Liver (tissue), 9 donors: ENCODE results near the gene DERA. TPM values are rescaled to one million over a fixed set of nuclear protein-coding genes. Genes with fewer than 3 reads are reported as not detected.

Experiments
- DNase-seq: peaks from one replicate; pipeline ENCODE4 v3.0.0-alpha.2; 2017; ENCODE audit warnings: low spot score
- H3K27ac ChIP-seq, 2 donors: one replicate each; pipeline ENCODE4 v1.7.0; 2013; ENCODE audit warnings: inconsistent platforms in 2 of 2, low read length in 2 of 2, control low read depth in 1 of 2, low read depth in 1 of 2, mild to moderate bottlenecking in 1 of 2
- H3K27me3 ChIP-seq, 4 donors: one replicate each; pipeline versions ENCODE4 v1.6.1 to v1.7.0; 2013; ENCODE audit warnings: low read length in 3 of 4, inconsistent platforms in 1 of 4, mild to moderate bottlenecking in 1 of 4, moderate library complexity in 1 of 4; ENCODE audit not compliant: control insufficient read depth in 4 of 4, insufficient read depth in 4 of 4
- H3K36me3 ChIP-seq, 4 donors: one replicate each; pipeline versions ENCODE4 v1.6.1 to v1.7.0; 2013; ENCODE audit warnings: low read length in 3 of 4, mild to moderate bottlenecking in 3 of 4, low read depth in 1 of 4, moderate library complexity in 1 of 4; ENCODE audit not compliant: control insufficient read depth in 4 of 4, insufficient read depth in 3 of 4
- H3K4me1 ChIP-seq, 4 donors: one replicate each; pipeline versions ENCODE4 v1.6.1 to v1.7.0; 2013; ENCODE audit warnings: low read length in 3 of 4, mild to moderate bottlenecking in 3 of 4, moderate library complexity in 1 of 4; ENCODE audit not compliant: control insufficient read depth in 4 of 4, insufficient read depth in 4 of 4
- H3K4me3 ChIP-seq, 3 donors: one replicate each; pipeline versions ENCODE4 v1.6.1 to v1.7.0; 2013; ENCODE audit warnings: low read length in 3 of 3, control low read depth in 1 of 3, low read depth in 1 of 3, mild to moderate bottlenecking in 1 of 3
- H3K9ac ChIP-seq, 2 donors: one replicate each; pipeline ENCODE4 v1.7.0; 2013; ENCODE audit warnings: low read length in 2 of 2, mild to moderate bottlenecking in 2 of 2, moderate library complexity in 2 of 2, control low read depth in 1 of 2, low read depth in 1 of 2
- H3K9me3 ChIP-seq, 4 donors: one replicate each; pipeline versions ENCODE4 v1.6.1 to v1.7.0; 2013; ENCODE audit warnings: low read length in 3 of 4; ENCODE audit not compliant: control insufficient read depth in 4 of 4
- EGR1 ChIP-seq, 2 donors: IDR thresholded peaks; 2 replicates each; pipeline ENCODE4 v1.6.1; 2016 to 2018; ENCODE audit warnings: antibody characterized with exemption in 2 of 2, low read depth in 2 of 2
- FOXA1 ChIP-seq: IDR thresholded peaks from 2 replicates; pipeline ENCODE4 v1.6.1; 2016; ENCODE audit warnings: antibody characterized with exemption
- FOXA2 ChIP-seq: IDR thresholded peaks from 2 replicates; pipeline ENCODE4 v1.6.1; 2016; ENCODE audit warnings: antibody characterized with exemption
- GABPA ChIP-seq, 2 donors: IDR thresholded peaks in 1 of 2; conservative IDR thresholded peaks in 1 of 2; 2 replicates each; pipeline ENCODE4 v1.6.1; 2016; ENCODE audit warnings: antibody characterized with exemption in 2 of 2, mild to moderate bottlenecking in 1 of 2, moderate library complexity in 1 of 2
- HNF4A ChIP-seq, 2 donors: conservative IDR thresholded peaks; 2 replicates each; pipeline ENCODE4 v1.6.1; 2016; ENCODE audit warnings: antibody characterized with exemption in 2 of 2, mild to moderate bottlenecking in 2 of 2
- HNF4G ChIP-seq: IDR thresholded peaks from 2 replicates; pipeline ENCODE4 v1.6.1; 2016; ENCODE audit warnings: antibody characterized with exemption
- JUND ChIP-seq, 2 donors: IDR thresholded peaks; 2 replicates each; pipeline ENCODE4 v1.6.1; 2016; ENCODE audit warnings: antibody characterized with exemption in 2 of 2
- NR2F2 ChIP-seq: IDR thresholded peaks from 2 replicates; pipeline ENCODE4 v1.6.1; 2016; ENCODE audit warnings: antibody characterized with exemption
- RAD21 ChIP-seq, 2 donors: IDR thresholded peaks; 2 replicates each; pipeline ENCODE4 v1.6.1; 2016; ENCODE audit warnings: antibody characterized with exemption in 2 of 2, mild to moderate bottlenecking in 2 of 2
- RXRA ChIP-seq, 2 donors: IDR thresholded peaks; 2 replicates each; pipeline ENCODE4 v1.6.1; 2017 to 2018; ENCODE audit warnings: antibody characterized with exemption in 2 of 2, mild to moderate bottlenecking in 1 of 2
- SP1 ChIP-seq: IDR thresholded peaks from 2 replicates; pipeline ENCODE4 v1.6.1; 2018; ENCODE audit warnings: antibody characterized with exemption, mild to moderate bottlenecking
- TAF1 ChIP-seq: conservative IDR thresholded peaks from 2 replicates; pipeline ENCODE4 v1.6.1; 2016; ENCODE audit warnings: antibody characterized with exemption, mild to moderate bottlenecking
- YY1 ChIP-seq: IDR thresholded peaks from 2 replicates; pipeline ENCODE4 v1.6.1; 2016; ENCODE audit warnings: antibody characterized with exemption, mild to moderate bottlenecking
- polyA plus RNA-seq, 2 donors: library from polyadenylated mRNA; stranded (reverse) in 1 of 2; unstranded in 1 of 2; fragments of 200-250 nt in 1 of 2; fragments of >200 nt in 1 of 2; fragmentation: Nextera tagmentation in 1 of 2; extraction: Ambion mirVana in 1 of 2; gene quantifications; one replicate each; pipeline versions ENCODE4 v1.2.1 to v1.2.3, GENCODE V29; 2013 to 2015
- total RNA-seq, 2 donors: library from RNA; depleted of rRNA; stranded (reverse); fragments of >200 nt; gene quantifications; one replicate each; pipeline ENCODE4 v1.2.3, GENCODE V29; 2014
- TF ChIP-seq, protein P1 (sequence below): IDR thresholded peaks from 2 replicates; pipeline ENCODE4 v1.6.1; 2016; ENCODE audit warnings: antibody characterized with exemption
- TF ChIP-seq, protein P2 (sequence below): IDR thresholded peaks from 2 replicates; pipeline ENCODE4 v1.6.1; 2016; ENCODE audit warnings: antibody characterized with exemption, mild to moderate bottlenecking
- TF ChIP-seq, protein P3 (sequence below): fragments of 150-350 bp; IDR thresholded peaks from 2 replicates; pipeline ENCODE4 v1.5.1; 2017; ENCODE audit warnings: improper control_type of control experiment, low read depth, low read length; ENCODE audit not compliant: missing input control
- TF ChIP-seq, protein P4 (sequence below): IDR thresholded peaks from 2 replicates; pipeline ENCODE4 v1.6.1; 2016; ENCODE audit warnings: antibody characterized with exemption
- TF ChIP-seq, protein P5 (sequence below): IDR thresholded peaks from 2 replicates; pipeline ENCODE4 v1.6.1; 2016; ENCODE audit warnings: antibody characterized with exemption
- donor health status: healthy.
- donor health status: healthy.
- donor health status: healthy.
- donor health status: healthy.
- donor health status: healthy.

Gene DERA
- total and polyA plus RNA-seq, 4 donors = 32.9 to 65.2 (median 52.4) TPM

DNA sequence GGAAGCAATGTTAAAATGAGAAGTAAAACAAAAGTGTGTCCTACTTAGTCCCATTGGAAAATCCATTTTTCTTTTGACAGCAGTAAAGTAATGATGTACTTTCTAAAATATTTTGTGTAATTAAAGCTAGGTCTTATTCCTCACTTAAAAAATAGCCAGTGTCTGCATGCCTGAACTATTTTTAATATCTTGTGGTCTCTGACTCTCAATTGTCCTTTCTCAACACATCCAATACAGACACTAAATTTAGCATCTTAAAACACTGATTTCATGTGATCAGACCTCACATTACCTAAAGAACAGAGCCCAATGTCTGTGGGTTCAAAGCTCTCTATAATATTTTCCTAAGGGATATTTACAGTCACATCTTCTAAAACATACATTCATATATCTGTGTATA, 108.0 kb downstream of the DERA start:
- Histone ChIP-seq H3K27me3 (no peaks in the 10 kb centered on the region), H3K4me3 (no peak overlapping the region), H3K36me3 (peaks cover 0 to 4% (median 1%) of the 10 kb centered on the region in 4 donors), H3K27ac (no peak overlapping the region), H3K4me1 (peaks cover 2 to 9% (median 4%) of the 10 kb centered on the region in 4 donors), H3K9ac (no peak overlapping the region), H3K9me3 (peaks cover 0 to 8% (median 0%) of the 10 kb centered on the region in 4 donors)
- DNase-seq = no peak
- TF ChIP-seq GABPA (IDR thresholded peaks at IDR 0.05 in 1 of 2, conservative IDR thresholded peaks at IDR 0.05 in 1 of 2) (no peak), JUND (IDR thresholded peaks at IDR 0.05) (no peak), FOXA1 (no peak), HNF4A (conservative IDR thresholded peaks at IDR 0.05) (no peak), EGR1 (IDR thresholded peaks at IDR 0.05; ENCODE audit: low read depth in 2 of 2) (no peak), SP1 (no peak), NR2F2 (no peak), TAF1 (no peak), RAD21 (IDR thresholded peaks at IDR 0.05) (no peak), FOXA2 (no peak), YY1 (no peak), RXRA (IDR thresholded peaks at IDR 0.05) (no peak), HNF4G (no peak)
- TF ChIP-seq, protein P1, sequence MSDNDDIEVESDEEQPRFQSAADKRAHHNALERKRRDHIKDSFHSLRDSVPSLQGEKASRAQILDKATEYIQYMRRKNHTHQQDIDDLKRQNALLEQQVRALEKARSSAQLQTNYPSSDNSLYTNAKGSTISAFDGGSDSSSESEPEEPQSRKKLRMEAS = no peak
- TF ChIP-seq, protein P2, sequence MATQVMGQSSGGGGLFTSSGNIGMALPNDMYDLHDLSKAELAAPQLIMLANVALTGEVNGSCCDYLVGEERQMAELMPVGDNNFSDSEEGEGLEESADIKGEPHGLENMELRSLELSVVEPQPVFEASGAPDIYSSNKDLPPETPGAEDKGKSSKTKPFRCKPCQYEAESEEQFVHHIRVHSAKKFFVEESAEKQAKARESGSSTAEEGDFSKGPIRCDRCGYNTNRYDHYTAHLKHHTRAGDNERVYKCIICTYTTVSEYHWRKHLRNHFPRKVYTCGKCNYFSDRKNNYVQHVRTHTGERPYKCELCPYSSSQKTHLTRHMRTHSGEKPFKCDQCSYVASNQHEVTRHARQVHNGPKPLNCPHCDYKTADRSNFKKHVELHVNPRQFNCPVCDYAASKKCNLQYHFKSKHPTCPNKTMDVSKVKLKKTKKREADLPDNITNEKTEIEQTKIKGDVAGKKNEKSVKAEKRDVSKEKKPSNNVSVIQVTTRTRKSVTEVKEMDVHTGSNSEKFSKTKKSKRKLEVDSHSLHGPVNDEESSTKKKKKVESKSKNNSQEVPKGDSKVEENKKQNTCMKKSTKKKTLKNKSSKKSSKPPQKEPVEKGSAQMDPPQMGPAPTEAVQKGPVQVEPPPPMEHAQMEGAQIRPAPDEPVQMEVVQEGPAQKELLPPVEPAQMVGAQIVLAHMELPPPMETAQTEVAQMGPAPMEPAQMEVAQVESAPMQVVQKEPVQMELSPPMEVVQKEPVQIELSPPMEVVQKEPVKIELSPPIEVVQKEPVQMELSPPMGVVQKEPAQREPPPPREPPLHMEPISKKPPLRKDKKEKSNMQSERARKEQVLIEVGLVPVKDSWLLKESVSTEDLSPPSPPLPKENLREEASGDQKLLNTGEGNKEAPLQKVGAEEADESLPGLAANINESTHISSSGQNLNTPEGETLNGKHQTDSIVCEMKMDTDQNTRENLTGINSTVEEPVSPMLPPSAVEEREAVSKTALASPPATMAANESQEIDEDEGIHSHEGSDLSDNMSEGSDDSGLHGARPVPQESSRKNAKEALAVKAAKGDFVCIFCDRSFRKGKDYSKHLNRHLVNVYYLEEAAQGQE = no peak
- TF ChIP-seq, protein P3, sequence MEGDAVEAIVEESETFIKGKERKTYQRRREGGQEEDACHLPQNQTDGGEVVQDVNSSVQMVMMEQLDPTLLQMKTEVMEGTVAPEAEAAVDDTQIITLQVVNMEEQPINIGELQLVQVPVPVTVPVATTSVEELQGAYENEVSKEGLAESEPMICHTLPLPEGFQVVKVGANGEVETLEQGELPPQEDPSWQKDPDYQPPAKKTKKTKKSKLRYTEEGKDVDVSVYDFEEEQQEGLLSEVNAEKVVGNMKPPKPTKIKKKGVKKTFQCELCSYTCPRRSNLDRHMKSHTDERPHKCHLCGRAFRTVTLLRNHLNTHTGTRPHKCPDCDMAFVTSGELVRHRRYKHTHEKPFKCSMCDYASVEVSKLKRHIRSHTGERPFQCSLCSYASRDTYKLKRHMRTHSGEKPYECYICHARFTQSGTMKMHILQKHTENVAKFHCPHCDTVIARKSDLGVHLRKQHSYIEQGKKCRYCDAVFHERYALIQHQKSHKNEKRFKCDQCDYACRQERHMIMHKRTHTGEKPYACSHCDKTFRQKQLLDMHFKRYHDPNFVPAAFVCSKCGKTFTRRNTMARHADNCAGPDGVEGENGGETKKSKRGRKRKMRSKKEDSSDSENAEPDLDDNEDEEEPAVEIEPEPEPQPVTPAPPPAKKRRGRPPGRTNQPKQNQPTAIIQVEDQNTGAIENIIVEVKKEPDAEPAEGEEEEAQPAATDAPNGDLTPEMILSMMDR = no peak
- TF ChIP-seq, protein P4, sequence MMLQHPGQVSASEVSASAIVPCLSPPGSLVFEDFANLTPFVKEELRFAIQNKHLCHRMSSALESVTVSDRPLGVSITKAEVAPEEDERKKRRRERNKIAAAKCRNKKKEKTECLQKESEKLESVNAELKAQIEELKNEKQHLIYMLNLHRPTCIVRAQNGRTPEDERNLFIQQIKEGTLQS = no peak
- TF ChIP-seq, protein P5, sequence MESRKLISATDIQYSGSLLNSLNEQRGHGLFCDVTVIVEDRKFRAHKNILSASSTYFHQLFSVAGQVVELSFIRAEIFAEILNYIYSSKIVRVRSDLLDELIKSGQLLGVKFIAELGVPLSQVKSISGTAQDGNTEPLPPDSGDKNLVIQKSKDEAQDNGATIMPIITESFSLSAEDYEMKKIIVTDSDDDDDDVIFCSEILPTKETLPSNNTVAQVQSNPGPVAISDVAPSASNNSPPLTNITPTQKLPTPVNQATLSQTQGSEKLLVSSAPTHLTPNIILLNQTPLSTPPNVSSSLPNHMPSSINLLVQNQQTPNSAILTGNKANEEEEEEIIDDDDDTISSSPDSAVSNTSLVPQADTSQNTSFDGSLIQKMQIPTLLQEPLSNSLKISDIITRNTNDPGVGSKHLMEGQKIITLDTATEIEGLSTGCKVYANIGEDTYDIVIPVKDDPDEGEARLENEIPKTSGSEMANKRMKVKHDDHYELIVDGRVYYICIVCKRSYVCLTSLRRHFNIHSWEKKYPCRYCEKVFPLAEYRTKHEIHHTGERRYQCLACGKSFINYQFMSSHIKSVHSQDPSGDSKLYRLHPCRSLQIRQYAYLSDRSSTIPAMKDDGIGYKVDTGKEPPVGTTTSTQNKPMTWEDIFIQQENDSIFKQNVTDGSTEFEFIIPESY = no peak
